Activated CD4-positive, alpha-beta T cell treated with anti-CD3 and anti-CD28 coated beads, Interleukin-2, amount 10 ng/mL, durations not matched to agents 7 days and 5 days (primary cell): Measurements from ENCODE around the gene PTK6. TPM values are rescaled to one million over a fixed set of nuclear protein-coding genes. Genes with fewer than 3 reads are reported as not detected.

ENCODE experiments used
- CTCF ChIA-PET: fragments of 350-600 bp; sonication (Branson Sonifier 250); formaldehyde crosslinking; loops from one replicate; lab custom pipeline; 2021; ENCODE audit warnings: antibody characterized with exemption; lab: Charles Lee
- POLR2A ChIA-PET: fragments of 350-600 bp; sonication (Branson Sonifier 250); formaldehyde crosslinking; loops from one replicate; lab custom pipeline; 2021; ENCODE audit warnings: antibody characterized with exemption; lab: Charles Lee
- DNase-seq: peaks from one replicate; pipeline ENCODE4 v3.0.0-alpha.2; 2020
- H3K27ac Mint-ChIP-seq: one replicate; pipeline ENCODE4 v1.8.0; 2021; ENCODE audit warnings: mild to moderate bottlenecking, moderate library complexity, mixed read lengths
- H3K27me3 Mint-ChIP-seq: one replicate; pipeline ENCODE4 v1.8.0; 2021; ENCODE audit warnings: mixed read lengths
- H3K36me3 Mint-ChIP-seq: one replicate; pipeline ENCODE4 v1.8.0; 2021; ENCODE audit warnings: low read depth, mixed read lengths
- H3K4me1 Mint-ChIP-seq: one replicate; pipeline ENCODE4 v1.8.0; 2021; ENCODE audit warnings: mixed read lengths
- H3K4me3 Mint-ChIP-seq: one replicate; pipeline ENCODE4 v1.8.0; 2021; ENCODE audit warnings: mild to moderate bottlenecking, moderate library complexity, mixed read lengths
- H3K9me3 Mint-ChIP-seq: one replicate; pipeline ENCODE4 v1.8.0; 2021; ENCODE audit warnings: mixed read lengths
- total RNA-seq, 2 experiments: library from RNA; stranded (reverse); gene quantifications; one replicate each; pipeline ENCODE4 v1.2.3, GENCODE V29; 2021

The PTK6 gene
- under 1 TPM; 0.71 to 0.74 TPM for total RNA-seq

- Mint-ChIP-seq H3K27me3 (no peaks in the 10 kb centered on the region), H3K4me3 (peak within 1 kb of the TSS; percentile 70), H3K27ac (peak within 1 kb of the TSS; percentile 90), H3K36me3 (no peaks in the 10 kb centered on the region), H3K4me1 (peaks cover 12% of the 10 kb centered on the region), H3K9me3 (no peaks in the 10 kb centered on the region)
- POLR2A ChIA-PET, result no interaction called here
- peak; percentile 43 for DNase-seq
- CTCF ChIA-PET, result interaction anchor here (0.6 to 4.2 kb wide), 56 partner anchors 8 to 749 kb away, joined by 3 to 41 read pairs (median 4); partner anchors contain the start of genes ARFRP1, FNDC11, GMEB2 and HELZ2
Measured at GRCh38 chr20:63536997-63537524, at the start of gene PTK6. TSS of gene PTK6 (minus strand) at chr20:63537376. CDS start at chr20:63537314, 62 bp downstream.

DNA sequence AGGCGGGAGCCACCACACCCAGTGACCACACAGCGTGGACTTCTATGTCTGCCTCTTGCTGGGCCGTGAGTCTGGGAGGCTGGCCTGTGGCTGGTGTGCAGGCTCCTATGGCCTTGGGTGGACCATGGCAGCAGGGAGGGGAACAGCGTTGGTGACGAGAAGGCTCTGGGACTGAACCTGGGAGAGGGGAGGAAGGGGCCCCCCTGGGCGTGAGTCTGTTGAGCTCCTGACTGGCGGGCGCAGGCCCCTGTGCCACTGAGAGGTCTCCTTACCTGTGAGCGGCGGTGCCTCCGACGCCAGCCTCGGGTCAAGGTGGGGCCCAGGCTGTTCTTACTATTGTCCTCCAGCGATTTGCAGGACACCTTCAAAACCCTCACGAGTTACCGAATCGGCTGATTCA lies 49.6 kb upstream of the PTK6 start:
- POLR2A ChIA-PET, result no interaction called here
- Mint-ChIP-seq H3K36me3 (peaks cover 14% of the 10 kb centered on the region), H3K9me3 (no peaks in the 10 kb centered on the region)

DNA sequence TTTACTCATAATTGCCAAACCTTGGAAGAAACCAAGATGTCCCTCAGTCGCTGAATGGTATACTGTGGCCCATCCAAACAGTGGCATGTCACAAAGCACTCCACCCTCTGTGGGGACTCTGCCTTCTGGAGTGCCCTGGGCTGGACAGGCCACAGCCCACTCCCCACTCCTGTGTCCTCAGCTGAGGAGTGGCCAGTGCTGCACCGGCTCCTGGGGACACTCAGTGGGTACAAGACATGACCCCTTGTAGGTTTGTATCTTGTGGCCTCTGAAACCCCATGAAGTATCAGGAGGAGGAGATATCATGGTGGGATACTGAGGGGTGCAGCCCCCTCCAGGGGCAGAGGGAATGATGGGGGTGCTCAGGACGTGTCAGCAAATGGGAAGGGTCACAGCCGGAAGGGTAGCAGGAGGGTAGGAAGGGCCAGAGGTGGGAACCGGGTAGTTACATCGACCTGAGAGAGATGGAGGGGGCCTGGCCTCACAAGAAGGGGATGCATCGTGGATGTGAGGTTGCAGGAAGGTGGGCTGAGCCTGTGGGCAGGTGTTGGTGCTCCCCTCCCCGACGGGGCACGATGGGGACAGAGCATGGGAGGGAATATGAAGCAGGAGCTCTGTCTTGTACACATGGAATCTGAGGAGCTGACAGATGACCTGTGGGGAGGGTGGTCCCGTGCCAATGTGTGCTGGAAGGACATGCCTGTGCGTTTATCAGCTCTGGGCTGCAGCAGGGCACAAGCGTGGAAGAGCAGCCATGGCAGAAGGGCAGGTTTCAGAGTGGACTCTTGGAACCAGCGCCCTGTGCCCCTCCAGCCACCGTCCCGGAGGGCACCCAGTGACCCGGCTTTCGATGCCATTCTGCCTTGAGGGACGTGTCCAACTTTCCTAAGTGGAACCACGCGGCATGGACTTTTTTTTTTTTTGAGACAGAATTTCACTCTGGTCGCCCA lies 48.7 kb upstream of the PTK6 start:
- Mint-ChIP-seq H3K9me3 (no peaks in the 10 kb centered on the region), H3K36me3 (peaks cover 11% of the 10 kb centered on the region), H3K4me3 (no peak overlapping the region), H3K4me1 (peaks cover 12% of the 10 kb centered on the region), H3K27me3 (peaks cover 5% of the 10 kb centered on the region), H3K27ac (no peak overlapping the region)
- ChIA-PET CTCF (interaction anchor here (1.0 to 1.4 kb wide), 2 partner anchors 10 to 46 kb away, joined by 3 read pairs; no protein-coding TSS in a partner anchor), POLR2A (no interaction called here)
- no peak for DNase-seq

More for the DNA sequence above, 49.6 kb upstream of the PTK6 start:
- CTCF ChIA-PET, result interaction anchor here (1.0 kb wide), 1 partner anchor 9 kb away, joined by 3 read pairs; no protein-coding TSS in a partner anchor
- H3K4me3 Mint-ChIP-seq, result no peak overlapping the region
- peaks cover 11% of the 10 kb centered on the region for H3K4me1 Mint-ChIP-seq
- H3K27ac Mint-ChIP-seq, result no peak overlapping the region
- peaks cover 5% of the 10 kb centered on the region for H3K27me3 Mint-ChIP-seq
- no peak for DNase-seq

- POLR2A ChIA-PET, result no interaction called here
- Mint-ChIP-seq H3K9me3 (no peaks in the 10 kb centered on the region), H3K36me3 (no peaks in the 10 kb centered on the region), H3K4me1 (peaks cover 10% of the 10 kb centered on the region), H3K4me3 (no peak overlapping the region), H3K27ac (no peak overlapping the region), H3K27me3 (peaks cover 14% of the 10 kb centered on the region)
- DNase-seq, result no peak
- CTCF ChIA-PET, result interaction anchor here (2.3 kb wide), 1 partner anchor 59 kb away, joined by 8 read pairs; no protein-coding TSS in a partner anchor
Measured at GRCh38 chr20:63582382-63583063, 45.3 kb upstream of the PTK6 start.

DNA sequence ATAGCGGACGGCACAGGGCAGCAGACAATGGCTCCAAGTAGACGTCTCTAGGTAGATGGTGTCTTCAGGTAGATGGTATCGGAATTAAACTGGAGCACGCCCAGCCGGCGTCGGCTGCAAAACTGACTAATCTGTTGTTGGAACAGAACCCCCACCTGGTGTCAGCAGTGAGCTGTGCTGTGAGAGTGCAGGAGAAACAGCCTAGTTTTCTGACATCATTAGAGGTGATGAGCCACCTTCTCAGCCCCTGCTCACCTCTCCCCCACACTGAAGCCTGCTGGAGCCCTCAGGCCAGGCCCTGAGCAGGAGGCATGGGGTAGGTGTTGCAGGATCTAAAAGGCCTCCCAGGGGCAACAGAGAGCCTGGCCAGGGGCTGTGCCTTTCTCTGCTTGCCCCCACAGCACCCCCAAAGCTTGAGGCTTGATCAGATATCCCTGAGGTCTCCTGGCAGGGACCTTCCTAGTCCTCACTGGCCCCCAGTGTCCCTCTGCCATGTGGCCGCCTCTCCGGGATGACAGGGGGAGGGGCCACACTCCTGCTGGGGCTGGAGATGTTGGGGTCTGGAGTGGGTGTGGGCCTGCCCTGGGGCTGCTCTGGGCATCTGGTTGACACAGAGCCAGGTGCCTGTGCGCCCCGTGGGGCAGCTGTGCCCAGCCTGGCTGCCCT lies 43.8 kb upstream of the PTK6 start:
- Mint-ChIP-seq H3K4me1 (peaks cover 9% of the 10 kb centered on the region), H3K36me3 (no peaks in the 10 kb centered on the region), H3K9me3 (no peaks in the 10 kb centered on the region), H3K4me3 (no peak overlapping the region), H3K27ac (no peak overlapping the region), H3K27me3 (peaks cover 24% of the 10 kb centered on the region)
- ChIA-PET POLR2A (no interaction called here), CTCF (interaction anchor here (1.0 to 2.3 kb wide), 7 partner anchors 9 to 458 kb away, joined by 3 to 8 read pairs (median 4); partner anchors contain the start of genes PPDPF, PRPF6 and PTK6)
- DNase-seq, result peak; percentile 85

- POLR2A ChIA-PET, result no interaction called here
- CTCF ChIA-PET, result no interaction called here
- no peak for DNase-seq
- Mint-ChIP-seq H3K4me1 (peaks cover 9% of the 10 kb centered on the region), H3K36me3 (no peaks in the 10 kb centered on the region), H3K27ac (no peak overlapping the region), H3K27me3 (peaks cover 28% of the 10 kb centered on the region), H3K9me3 (no peaks in the 10 kb centered on the region), H3K4me3 (no peak overlapping the region)
Measured at GRCh38 chr20:63579017-63579694, 42.0 kb upstream of the PTK6 start.

GRCh38 chr20:63578224-63579016 lies 41.2 kb upstream of the PTK6 start:
- ChIA-PET POLR2A (no interaction called here), CTCF (no interaction called here)
- H3K4me1 Mint-ChIP-seq, result peaks cover 9% of the 10 kb centered on the region
- H3K9me3 Mint-ChIP-seq, result no peaks in the 10 kb centered on the region
- H3K36me3 Mint-ChIP-seq, result no peaks in the 10 kb centered on the region
- DNase-seq, result no peak
- H3K27ac Mint-ChIP-seq, result no peak overlapping the region
- no peak overlapping the region for H3K4me3 Mint-ChIP-seq
- peaks cover 23% of the 10 kb centered on the region for H3K27me3 Mint-ChIP-seq

GRCh38 chr20:63577317-63577894 lies 40.2 kb upstream of the PTK6 start:
- H3K27me3 Mint-ChIP-seq, result peaks cover 23% of the 10 kb centered on the region
- ChIA-PET POLR2A (no interaction called here), CTCF (no interaction called here)
- H3K36me3 Mint-ChIP-seq, result no peaks in the 10 kb centered on the region
- no peaks in the 10 kb centered on the region for H3K9me3 Mint-ChIP-seq
- H3K4me3 Mint-ChIP-seq, result no peak overlapping the region
- H3K27ac Mint-ChIP-seq, result no peak overlapping the region
- no peak for DNase-seq
- H3K4me1 Mint-ChIP-seq, result peaks cover 9% of the 10 kb centered on the region

- peak overlapping the region; percentile 43 for H3K4me3 Mint-ChIP-seq
- H3K27ac Mint-ChIP-seq, result no peak overlapping the region
- ChIA-PET POLR2A (no interaction called here), CTCF (interaction anchor here (0.6 kb wide), 1 partner anchor 131 kb away, joined by 3 read pairs; no protein-coding TSS in a partner anchor)
- H3K27me3 Mint-ChIP-seq, result peaks cover 23% of the 10 kb centered on the region
- peaks cover 9% of the 10 kb centered on the region for H3K4me1 Mint-ChIP-seq
- no peaks in the 10 kb centered on the region for H3K9me3 Mint-ChIP-seq
- DNase-seq, result no peak
- H3K36me3 Mint-ChIP-seq, result no peaks in the 10 kb centered on the region
Measured at GRCh38 chr20:63576311-63576710, 39.1 kb upstream of the PTK6 start.

GRCh38 chr20:63574829-63575743 lies 37.9 kb upstream of the PTK6 start:
- CTCF ChIA-PET, result interaction anchor here (1.0 to 2.3 kb wide), 5 partner anchors 13 to 406 kb away, joined by 3 to 8 read pairs (median 4); partner anchors contain the start of genes PRPF6 and PTK6
- Mint-ChIP-seq H3K27me3 (peaks cover 21% of the 10 kb centered on the region), H3K36me3 (no peaks in the 10 kb centered on the region), H3K9me3 (no peaks in the 10 kb centered on the region), H3K4me3 (peak overlapping the region; percentile 79), H3K27ac (peak overlapping the region; percentile 41), H3K4me1 (peaks cover 2% of the 10 kb centered on the region)
- no peak for DNase-seq
- POLR2A ChIA-PET, result no interaction called here
